Mononuclear cell (primary cell): ENCODE data around the gene SYNM. TPM values are rescaled to one million over a fixed set of nuclear protein-coding genes. Genes with fewer than 3 reads are reported as not detected.

Source experiments
- H3K27me3 ChIP-seq: 2 replicates; pipeline ENCODE4 v1.6.0; 2011; ENCODE audit warnings: low read length, control low read depth; ENCODE audit not compliant: insufficient read depth
- H3K4me1 ChIP-seq: 2 replicates; pipeline ENCODE4 v1.5.1; 2011; ENCODE audit warnings: mild to moderate bottlenecking, low read length, control low read depth; ENCODE audit not compliant: insufficient read depth
- H3K4me3 ChIP-seq: 2 replicates; pipeline ENCODE4 v1.5.1; 2011; ENCODE audit warnings: mild to moderate bottlenecking, low read length, moderate library complexity
- H3K9me3 ChIP-seq: 2 replicates; pipeline ENCODE4 v1.5.1; 2011; ENCODE audit warnings: low read depth, mild to moderate bottlenecking, control low read depth, low read length
- total RNA-seq: library from RNA; depleted of rRNA; stranded (reverse); fragments of >200 nt; gene quantifications from one replicate; pipeline ENCODE4 v1.2.3, GENCODE V29; 2012

SYNM gene
- total RNA-seq, 1 donor: 3.4 TPM

DNA sequence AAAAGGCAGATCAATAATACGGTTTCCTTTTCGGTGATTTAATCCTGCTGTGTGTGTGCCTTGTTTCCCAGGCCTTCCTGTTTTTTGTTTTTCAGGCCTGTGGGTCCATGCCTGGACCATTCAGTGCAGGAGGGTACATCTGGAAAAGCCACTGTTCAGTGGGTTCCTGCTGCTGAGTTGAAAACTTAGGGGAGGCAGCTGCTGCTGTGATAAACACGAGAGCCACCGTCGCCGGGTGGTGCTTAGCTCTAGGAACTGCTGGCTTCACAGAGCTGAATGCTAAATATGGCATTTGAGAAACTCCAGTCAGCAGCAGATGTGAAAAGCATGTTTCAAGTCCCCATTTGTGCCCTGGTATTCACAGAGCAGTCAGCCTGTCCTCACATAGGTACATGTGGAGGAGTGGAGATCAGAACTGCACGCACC is 44.0 kb downstream of the SYNM start:
- Histone ChIP-seq H3K9me3 (no peaks in the 10 kb centered on the region), H3K27me3 (no peaks in the 10 kb centered on the region), H3K4me3 (no peak overlapping the region), H3K4me1 (no peaks in the 10 kb centered on the region)

DNA sequence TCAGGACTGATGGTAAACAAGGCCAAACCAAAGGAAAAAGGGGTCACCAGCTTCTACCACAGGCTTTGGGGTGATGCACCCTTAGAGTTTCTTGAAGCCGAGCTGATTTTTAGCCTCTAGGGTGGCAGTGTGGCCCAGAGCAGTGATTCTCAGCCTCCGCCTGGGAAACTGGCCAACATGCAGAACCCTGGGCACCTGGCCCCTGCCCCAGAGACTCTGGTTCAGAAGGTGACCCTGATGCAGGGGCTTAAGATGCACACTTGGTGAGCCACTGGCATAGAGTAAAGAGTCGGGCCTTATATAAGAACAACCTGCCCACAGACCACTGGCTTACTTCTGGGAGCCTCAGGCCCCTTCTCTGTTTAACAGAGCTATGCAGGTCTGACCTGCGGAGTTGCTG is 44.5 kb downstream of the SYNM start:
- Histone ChIP-seq H3K9me3 (no peaks in the 10 kb centered on the region), H3K4me3 (no peak overlapping the region), H3K27me3 (no peaks in the 10 kb centered on the region), H3K4me1 (no peaks in the 10 kb centered on the region)

DNA sequence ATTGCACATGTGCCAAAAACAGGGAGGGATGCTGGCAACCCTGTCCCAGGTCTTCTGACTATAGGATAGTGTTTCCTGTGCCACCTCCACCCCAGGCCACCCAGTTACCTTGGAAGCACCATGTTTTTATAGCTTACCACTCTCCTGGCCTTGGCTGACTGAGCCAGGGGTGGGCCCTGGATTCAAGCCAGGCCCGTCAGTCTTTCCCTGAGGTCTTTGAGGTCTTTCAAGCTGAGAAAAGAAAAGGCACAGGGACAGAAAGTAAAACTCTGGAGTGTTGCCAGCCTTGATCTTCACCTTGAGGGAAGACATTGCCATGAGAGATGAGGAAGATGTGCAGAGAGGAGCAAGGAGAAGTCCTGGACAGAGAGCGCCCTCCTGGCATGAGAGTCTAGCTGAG is 46.3 kb downstream of the SYNM start:
- H3K9me3 ChIP-seq: no peaks in the 10 kb centered on the region
- no peaks in the 10 kb centered on the region for H3K27me3 ChIP-seq
- no peak overlapping the region for H3K4me3 ChIP-seq
- no peaks in the 10 kb centered on the region for H3K4me1 ChIP-seq

DNA sequence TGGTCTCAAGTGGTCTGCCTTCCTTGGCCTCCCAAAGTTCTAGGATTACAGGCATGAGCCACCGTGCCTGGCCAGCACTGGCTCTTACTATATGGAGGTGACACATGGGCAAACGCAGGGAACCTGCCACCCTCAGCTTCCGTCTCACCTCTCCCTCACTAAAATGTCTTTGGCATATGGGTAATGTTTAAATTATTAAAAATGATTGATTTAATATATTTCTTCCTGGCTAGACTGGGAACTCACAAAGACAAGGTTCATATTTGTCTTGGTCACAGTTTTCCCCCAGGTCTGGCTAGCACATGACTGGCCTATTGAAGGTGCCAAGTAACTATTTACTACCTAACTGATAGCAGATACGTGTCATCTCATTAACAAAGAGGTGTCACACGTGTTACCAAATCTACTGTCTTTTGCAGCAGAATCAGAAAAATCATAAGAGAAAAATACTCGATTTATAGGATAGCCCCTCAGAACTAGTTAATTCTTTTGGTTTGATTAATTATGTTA is 48.2 kb downstream of the SYNM start:
- H3K4me1 ChIP-seq: no peaks in the 10 kb centered on the region
- no peak overlapping the region for H3K4me3 ChIP-seq
- H3K27me3 ChIP-seq: no peaks in the 10 kb centered on the region
- H3K9me3 ChIP-seq: no peaks in the 10 kb centered on the region

DNA sequence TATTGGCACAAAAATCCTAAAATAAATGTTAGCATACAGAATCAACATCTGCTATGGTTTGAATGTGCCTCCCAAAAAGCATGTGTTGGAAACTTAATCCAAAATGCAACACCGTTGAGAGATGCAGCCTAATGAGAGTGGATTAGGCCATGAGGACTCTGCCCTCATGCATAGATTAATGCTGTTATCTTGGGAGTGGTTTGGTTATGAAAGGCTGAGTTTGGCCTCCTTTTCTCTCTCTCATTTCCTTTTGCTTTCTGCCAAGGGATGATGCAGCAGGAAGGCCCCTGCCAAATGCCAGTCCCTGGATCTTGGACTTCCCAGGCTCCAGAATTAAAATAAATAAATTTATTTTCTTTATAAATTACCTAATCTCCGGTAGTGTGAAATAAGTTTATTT is 49.4 kb downstream of the SYNM start:
- H3K9me3 ChIP-seq: no peaks in the 10 kb centered on the region
- H3K27me3 ChIP-seq: no peaks in the 10 kb centered on the region
- no peak overlapping the region for H3K4me3 ChIP-seq
- no peaks in the 10 kb centered on the region for H3K4me1 ChIP-seq

DNA sequence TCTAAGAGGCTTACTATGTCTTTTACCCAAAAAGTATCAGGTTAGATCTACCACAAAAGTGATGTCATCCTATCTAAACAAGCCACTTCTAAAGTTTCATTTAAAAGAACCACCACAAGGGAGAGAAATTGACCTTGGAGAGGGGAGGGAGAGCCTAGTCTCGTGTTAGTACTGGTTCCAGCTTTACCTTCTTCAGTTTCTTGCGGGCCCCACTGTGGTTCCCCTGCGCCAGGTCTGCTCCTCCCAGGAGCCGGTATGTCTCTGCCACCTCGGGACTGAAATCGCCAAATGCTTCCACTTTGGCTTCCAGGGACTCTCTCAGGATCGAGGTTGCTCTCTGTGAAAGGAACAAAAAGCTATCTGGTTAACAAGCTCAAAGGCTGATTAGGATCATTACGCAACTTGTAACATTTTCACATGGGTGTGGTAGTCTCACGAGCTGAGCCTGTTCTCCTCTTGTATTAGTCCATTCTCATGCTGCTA is 51.1 kb downstream of the SYNM start:
- no peaks in the 10 kb centered on the region for H3K27me3 ChIP-seq
- no peak overlapping the region for H3K4me3 ChIP-seq
- no peaks in the 10 kb centered on the region for H3K9me3 ChIP-seq
- no peaks in the 10 kb centered on the region for H3K4me1 ChIP-seq

DNA sequence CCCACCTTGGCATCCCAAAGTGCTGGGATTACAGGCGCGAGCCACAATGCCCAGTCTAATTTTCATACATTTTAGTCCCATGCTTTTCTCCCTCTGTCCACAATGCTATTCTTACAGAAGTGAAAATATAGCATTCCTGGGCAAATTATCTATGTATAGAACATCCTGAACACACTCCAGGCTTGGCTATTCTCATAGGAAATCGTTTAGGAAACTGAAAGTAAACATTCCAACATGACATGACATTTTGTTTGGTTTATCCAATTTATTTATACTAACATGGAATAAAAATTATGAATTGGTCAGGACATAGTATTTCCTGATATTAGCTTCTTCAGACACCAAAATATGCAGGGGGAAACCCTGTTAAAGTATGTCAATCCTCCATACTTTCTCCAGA is 52.6 kb downstream of the SYNM start:
- H3K4me3 ChIP-seq: no peak overlapping the region
- H3K9me3 ChIP-seq: no peaks in the 10 kb centered on the region
- no peaks in the 10 kb centered on the region for H3K27me3 ChIP-seq
- no peaks in the 10 kb centered on the region for H3K4me1 ChIP-seq

DNA sequence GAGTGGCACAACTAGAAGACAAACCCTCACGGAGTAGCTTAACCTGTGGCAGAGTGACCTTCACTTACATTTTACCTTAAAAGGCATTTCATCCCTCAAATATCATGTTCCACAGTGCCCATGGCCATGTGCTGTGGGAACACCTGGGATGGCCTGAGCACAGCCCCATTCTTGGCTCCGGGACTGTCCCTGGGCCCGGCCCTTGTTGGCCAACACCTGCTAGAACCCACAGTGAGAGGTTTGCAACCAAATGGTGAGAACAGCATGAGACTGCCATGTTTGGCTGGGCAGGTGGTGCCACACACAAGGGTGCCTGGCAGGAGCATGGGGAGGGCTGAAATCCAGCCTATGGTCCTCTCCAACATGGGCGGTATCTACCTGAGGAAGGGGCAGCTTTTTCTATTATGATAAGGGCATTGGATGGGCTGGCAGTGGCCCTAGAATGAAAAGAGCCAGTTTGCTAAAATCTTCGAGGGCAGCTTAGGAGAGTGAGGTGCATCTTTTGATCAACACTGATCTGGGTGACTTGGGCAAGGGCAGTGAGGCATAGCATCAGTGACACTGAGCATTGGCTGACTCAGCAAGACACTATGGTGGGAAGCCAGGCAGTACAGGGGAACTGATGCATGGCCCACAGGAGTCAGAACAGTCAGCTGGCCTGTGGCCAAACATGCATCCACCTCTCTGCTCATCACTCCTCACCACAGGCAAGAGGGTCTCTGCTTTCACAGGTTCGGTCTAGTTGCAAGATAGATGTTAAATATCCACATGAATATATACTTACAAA is 53.9 kb downstream of the SYNM start:
- no peaks in the 10 kb centered on the region for H3K9me3 ChIP-seq
- H3K4me1 ChIP-seq: no peaks in the 10 kb centered on the region
- H3K4me3 ChIP-seq: no peak overlapping the region
- no peaks in the 10 kb centered on the region for H3K27me3 ChIP-seq

DNA sequence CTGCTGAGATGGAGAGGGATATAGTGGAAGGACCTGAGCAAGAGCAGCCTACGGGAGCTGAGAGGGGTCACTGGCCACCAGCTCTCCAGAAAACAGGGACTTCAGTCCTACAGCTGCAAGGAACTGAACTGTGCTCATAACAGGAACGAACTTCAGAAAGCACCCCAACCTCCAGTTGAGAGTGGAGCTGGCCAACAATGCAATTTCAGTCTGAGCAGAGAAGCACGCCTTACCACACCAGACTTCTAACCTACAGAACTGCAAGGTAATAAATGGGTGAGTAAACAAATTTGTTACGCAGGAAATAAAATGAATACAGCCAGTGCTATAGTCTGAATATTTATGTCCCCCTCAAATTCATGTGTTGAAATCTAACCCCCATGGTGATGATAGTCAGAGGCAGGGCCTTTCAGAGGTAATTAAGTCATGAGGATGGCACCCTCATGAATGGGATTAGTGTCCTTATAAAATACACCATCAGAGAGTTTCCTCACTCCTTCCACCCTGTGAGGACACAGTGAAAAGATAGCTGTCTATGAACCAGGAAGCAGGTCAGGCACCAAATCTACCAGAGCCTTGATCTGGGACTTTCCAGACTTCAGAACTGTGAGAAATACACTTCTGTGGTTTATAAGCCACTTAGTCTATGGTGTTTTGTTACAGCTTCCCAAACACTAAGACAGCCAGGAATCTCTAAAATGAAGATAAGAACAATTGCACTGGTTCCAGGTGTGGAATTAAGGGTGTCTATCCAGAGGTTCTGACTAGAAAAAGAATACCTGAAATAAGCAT is 58.6 kb downstream of the SYNM start:
- Histone ChIP-seq H3K9me3 (no peaks in the 10 kb centered on the region), H3K4me3 (no peak overlapping the region), H3K27me3 (no peaks in the 10 kb centered on the region), H3K4me1 (no peaks in the 10 kb centered on the region)

DNA sequence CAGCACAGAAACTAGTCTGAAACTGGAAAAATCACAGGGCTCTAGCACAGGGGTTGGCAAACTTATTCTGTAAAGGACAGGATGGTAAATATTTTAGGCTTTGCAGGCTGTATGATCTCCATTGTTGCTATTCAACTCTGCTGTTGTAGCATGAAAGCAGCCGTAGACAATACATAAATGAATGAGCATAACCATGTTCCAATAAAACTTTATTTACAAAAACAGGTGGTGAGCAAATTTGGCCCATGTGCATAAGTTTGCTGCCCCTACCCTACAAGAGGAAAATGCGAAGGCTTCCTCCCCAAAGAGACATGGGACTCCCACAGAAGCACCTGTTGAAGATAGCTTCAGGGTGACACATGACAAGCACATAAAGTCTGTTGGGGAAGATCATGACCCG is 59.2 kb downstream of the SYNM start:
- H3K9me3 ChIP-seq: no peaks in the 10 kb centered on the region
- no peak overlapping the region for H3K4me3 ChIP-seq

DNA sequence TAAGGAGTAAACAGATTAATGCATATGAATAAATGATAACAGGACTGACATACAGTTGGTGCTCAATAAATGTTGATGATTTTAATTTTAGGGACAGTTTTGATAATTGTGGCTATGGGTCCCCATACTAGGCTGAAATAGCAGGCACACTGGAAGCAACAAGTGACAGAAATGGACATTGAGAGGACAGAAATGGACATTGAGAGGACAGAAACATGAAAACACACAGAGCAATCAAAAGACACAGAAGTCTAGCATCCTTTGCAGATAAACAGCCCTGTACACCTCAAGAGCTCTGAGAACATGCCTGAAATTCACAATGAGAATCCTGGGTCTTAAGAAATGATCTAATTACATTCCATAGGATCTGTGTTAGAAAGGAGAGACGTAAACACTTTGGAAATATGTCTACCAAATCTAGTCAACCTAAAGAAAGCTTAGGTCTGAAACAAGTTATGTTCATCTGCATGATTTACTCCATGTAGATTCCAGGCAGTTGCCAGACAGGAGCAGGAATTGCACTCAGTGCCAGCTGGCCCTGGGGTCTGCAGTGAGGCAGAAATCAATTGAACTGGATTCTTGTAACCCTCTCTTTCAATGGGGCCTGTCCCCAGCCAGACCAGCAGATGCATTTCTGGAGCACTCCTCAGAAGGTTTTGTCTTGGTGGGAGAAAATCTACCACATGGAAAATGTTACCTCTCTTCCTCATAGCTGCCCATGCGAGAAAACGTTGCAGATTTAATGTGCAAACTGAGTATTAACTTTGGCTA is 60.3 kb downstream of the SYNM start:
- Histone ChIP-seq H3K27me3 (no peaks in the 10 kb centered on the region), H3K4me1 (no peaks in the 10 kb centered on the region), H3K9me3 (no peaks in the 10 kb centered on the region), H3K4me3 (no peak overlapping the region)

More for the DNA sequence above, 59.2 kb downstream of the SYNM start:
- H3K4me1 ChIP-seq: no peaks in the 10 kb centered on the region
- H3K27me3 ChIP-seq: no peaks in the 10 kb centered on the region

DNA sequence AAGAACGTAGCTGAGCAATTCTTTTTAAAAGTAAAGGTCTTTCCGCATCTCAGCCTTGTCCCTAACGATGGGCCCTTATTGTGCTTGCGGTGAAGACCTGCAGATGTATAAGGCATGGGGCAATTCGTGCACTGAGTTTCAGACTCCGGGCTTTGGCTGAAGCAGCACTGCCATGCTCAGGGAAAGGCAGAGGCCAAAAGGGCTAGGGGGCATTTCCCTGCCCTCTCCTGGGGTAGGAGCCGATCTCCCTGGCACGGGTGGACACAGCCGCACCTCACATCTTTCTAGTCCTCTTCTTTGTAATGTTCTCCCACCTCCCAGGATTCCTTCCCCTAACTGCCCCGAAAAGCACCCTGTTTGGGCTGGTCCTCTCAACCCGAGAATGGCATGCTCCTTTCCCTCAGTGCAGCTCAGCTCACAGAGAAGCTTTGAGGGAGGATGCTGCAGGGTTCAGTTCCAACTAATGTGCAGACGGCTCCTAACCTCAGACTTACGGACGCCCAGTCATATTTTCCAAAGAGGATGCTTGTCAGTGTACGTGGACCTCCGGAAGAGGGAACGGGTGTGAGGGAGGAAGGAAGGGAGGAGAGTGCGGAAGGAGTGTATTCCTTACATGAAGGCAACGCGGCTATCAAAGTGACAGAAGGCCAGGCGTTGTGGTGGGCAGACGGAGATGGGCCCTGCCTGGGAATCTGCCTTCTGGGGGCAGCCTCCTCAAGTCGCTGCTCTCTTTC is 61.2 kb downstream of the SYNM start:
- Histone ChIP-seq H3K4me1 (no peaks in the 10 kb centered on the region), H3K27me3 (no peaks in the 10 kb centered on the region), H3K9me3 (no peaks in the 10 kb centered on the region), H3K4me3 (no peak overlapping the region)

DNA sequence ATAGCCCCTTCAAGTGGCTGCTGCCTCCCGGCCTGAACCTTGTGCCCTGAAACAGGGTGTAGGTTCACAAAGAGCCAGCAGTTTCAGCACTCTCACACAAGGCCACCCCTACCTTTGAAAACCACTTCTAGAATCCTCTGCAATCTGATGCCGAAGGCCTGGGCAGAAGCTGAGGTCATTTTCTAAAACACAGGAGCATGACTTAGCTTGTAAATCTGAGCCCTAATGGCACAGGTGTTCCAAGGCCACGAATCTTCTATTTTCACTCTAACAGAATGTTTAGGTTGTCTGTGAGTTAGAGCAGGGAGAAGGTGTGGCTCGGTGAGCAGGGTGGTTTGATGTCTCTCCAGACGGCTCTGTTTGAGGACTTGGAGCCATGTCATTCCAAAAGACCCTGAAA is 62.3 kb downstream of the SYNM start:
- Histone ChIP-seq H3K27me3 (no peaks in the 10 kb centered on the region), H3K4me1 (no peaks in the 10 kb centered on the region), H3K4me3 (no peak overlapping the region), H3K9me3 (no peaks in the 10 kb centered on the region)

DNA sequence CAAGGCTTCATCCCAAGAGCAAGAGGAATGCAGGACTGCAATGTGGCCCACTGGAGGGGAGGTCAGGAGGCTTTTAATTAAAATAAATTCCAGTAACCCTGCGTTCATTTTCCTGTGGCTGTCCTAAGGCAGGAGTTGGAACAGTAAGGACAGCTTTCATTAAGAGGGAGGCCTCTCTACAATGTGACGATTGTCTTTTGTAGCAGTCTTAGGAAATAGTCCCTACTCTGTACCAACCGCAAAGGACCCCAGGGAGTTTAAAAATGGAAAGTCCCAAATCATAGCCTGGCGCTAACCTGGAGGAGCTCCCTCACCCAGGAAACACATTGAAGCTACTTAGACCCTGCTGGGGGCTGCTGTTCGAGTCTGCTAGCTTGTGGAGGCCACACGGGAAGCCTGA is 62.8 kb downstream of the SYNM start:
- Histone ChIP-seq H3K9me3 (no peaks in the 10 kb centered on the region), H3K4me3 (no peak overlapping the region), H3K4me1 (no peaks in the 10 kb centered on the region), H3K27me3 (no peaks in the 10 kb centered on the region)
